ENCODE results near the gene RABGAP1L.
"Not testable (repeated sequence)": the region's sequence is repeated elsewhere in the genome, so short reads cannot be mapped to it uniquely, and the experiment has no call there.

The RABGAP1L gene

GRCh38 chr1:174159252-174160108 lies at the start of gene RABGAP1L:
TSS of gene RABGAP1L (plus strand) at chr1:174159520.
- H3K9me3 Mint-ChIP-seq, result no peaks in the 10 kb centered on the region
- H3K27me3 Mint-ChIP-seq, result no peaks in the 10 kb centered on the region
- peaks cover 72% of the 10 kb centered on the region for H3K4me1 Mint-ChIP-seq (ENCODE audit: low read depth)
- H3K36me3 Mint-ChIP-seq (ENCODE audit: low read depth), result peaks cover 4% of the 10 kb centered on the region
- H3K27ac Mint-ChIP-seq, result peak within 1 kb of the TSS; percentile 96
- peak within 1 kb of the TSS; percentile 99 for H3K4me3 Mint-ChIP-seq

GRCh38 chr1:174110053-174110452 lies 49.3 kb upstream of the RABGAP1L start:
- Mint-ChIP-seq H3K27ac (no peak overlapping the region), H3K4me3 (no peak overlapping the region)

GRCh38 chr1:174112489-174113162 lies 46.7 kb upstream of the RABGAP1L start:
- H3K9me3 Mint-ChIP-seq, result no peaks in the 10 kb centered on the region

More at GRCh38 chr1:174110053-174110452, 49.3 kb upstream of the RABGAP1L start:
- Mint-ChIP-seq H3K27me3 (no peaks in the 10 kb centered on the region), H3K4me1 (ENCODE audit: low read depth) (no peaks in the 10 kb centered on the region), H3K9me3 (no peaks in the 10 kb centered on the region), H3K36me3 (ENCODE audit: low read depth) (no peaks in the 10 kb centered on the region)

GRCh38 chr1:174114106-174114505 lies 45.2 kb upstream of the RABGAP1L start:
- Mint-ChIP-seq H3K36me3 (ENCODE audit: low read depth) (no peaks in the 10 kb centered on the region), H3K9me3 (no peaks in the 10 kb centered on the region), H3K4me1 (ENCODE audit: low read depth) (no peaks in the 10 kb centered on the region), H3K27me3 (no peaks in the 10 kb centered on the region), H3K27ac (no peak overlapping the region), H3K4me3 (no peak overlapping the region)

More at GRCh38 chr1:174112489-174113162, 46.7 kb upstream of the RABGAP1L start:
- no peak overlapping the region for H3K4me3 Mint-ChIP-seq
- no peaks in the 10 kb centered on the region for H3K27me3 Mint-ChIP-seq
- H3K27ac Mint-ChIP-seq, result no peak overlapping the region
- H3K4me1 Mint-ChIP-seq (ENCODE audit: low read depth), result no peaks in the 10 kb centered on the region
- no peaks in the 10 kb centered on the region for H3K36me3 Mint-ChIP-seq (ENCODE audit: low read depth)

GRCh38 chr1:174114788-174115448 lies 44.4 kb upstream of the RABGAP1L start:
- H3K27ac Mint-ChIP-seq, result no peak overlapping the region
- no peaks in the 10 kb centered on the region for H3K36me3 Mint-ChIP-seq (ENCODE audit: low read depth)
- no peaks in the 10 kb centered on the region for H3K9me3 Mint-ChIP-seq
- no peaks in the 10 kb centered on the region for H3K4me1 Mint-ChIP-seq (ENCODE audit: low read depth)
- H3K4me3 Mint-ChIP-seq, result no peak overlapping the region
- no peaks in the 10 kb centered on the region for H3K27me3 Mint-ChIP-seq

- H3K27me3 Mint-ChIP-seq, result no peaks in the 10 kb centered on the region
- no peaks in the 10 kb centered on the region for H3K36me3 Mint-ChIP-seq (ENCODE audit: low read depth)
- H3K4me1 Mint-ChIP-seq (ENCODE audit: low read depth), result no peaks in the 10 kb centered on the region
- no peak overlapping the region for H3K27ac Mint-ChIP-seq
- no peak overlapping the region for H3K4me3 Mint-ChIP-seq
- H3K9me3 Mint-ChIP-seq, result no peaks in the 10 kb centered on the region
Observed at GRCh38 chr1:174116042-174116441, 43.3 kb upstream of the RABGAP1L start.

GRCh38 chr1:174118751-174119150 lies 40.6 kb upstream of the RABGAP1L start:
- Mint-ChIP-seq H3K4me3 (no peak overlapping the region), H3K9me3 (peaks cover 14% of the 10 kb centered on the region), H3K4me1 (ENCODE audit: low read depth) (no peaks in the 10 kb centered on the region), H3K27ac (no peak overlapping the region), H3K27me3 (no peaks in the 10 kb centered on the region), H3K36me3 (ENCODE audit: low read depth) (no peaks in the 10 kb centered on the region)

GRCh38 chr1:174122318-174122717 lies 37.0 kb upstream of the RABGAP1L start:
- not testable (repeated sequence) for H3K27me3 Mint-ChIP-seq; H3K27ac Mint-ChIP-seq; H3K4me3 Mint-ChIP-seq; H3K4me1 Mint-ChIP-seq (ENCODE audit: low read depth); H3K36me3 Mint-ChIP-seq (ENCODE audit: low read depth)
- H3K9me3 Mint-ChIP-seq, result peaks cover 34% of the 10 kb centered on the region

GRCh38 chr1:174123843-174124242 lies 35.5 kb upstream of the RABGAP1L start:
- Mint-ChIP-seq H3K4me3 (no peak overlapping the region), H3K9me3 (peaks cover 40% of the 10 kb centered on the region), H3K27ac (no peak overlapping the region), H3K36me3 (ENCODE audit: low read depth) (peaks cover 3% of the 10 kb centered on the region), H3K4me1 (ENCODE audit: low read depth) (peaks cover 6% of the 10 kb centered on the region), H3K27me3 (no peaks in the 10 kb centered on the region)

GRCh38 chr1:174127176-174127575 lies 32.1 kb upstream of the RABGAP1L start:
- H3K4me1 Mint-ChIP-seq (ENCODE audit: low read depth); H3K27ac Mint-ChIP-seq; H3K27me3 Mint-ChIP-seq; H3K36me3 Mint-ChIP-seq (ENCODE audit: low read depth); H3K4me3 Mint-ChIP-seq: not testable (repeated sequence)
- peaks cover 55% of the 10 kb centered on the region for H3K9me3 Mint-ChIP-seq

- no peaks in the 10 kb centered on the region for H3K36me3 Mint-ChIP-seq (ENCODE audit: low read depth)
- no peak overlapping the region for H3K4me3 Mint-ChIP-seq
- peaks cover 32% of the 10 kb centered on the region for H3K9me3 Mint-ChIP-seq
- no peak overlapping the region for H3K27ac Mint-ChIP-seq
- H3K4me1 Mint-ChIP-seq (ENCODE audit: low read depth), result peaks cover 6% of the 10 kb centered on the region
- H3K27me3 Mint-ChIP-seq, result no peaks in the 10 kb centered on the region
Observed at GRCh38 chr1:174131032-174131638, 28.2 kb upstream of the RABGAP1L start.

- no peak overlapping the region for H3K4me3 Mint-ChIP-seq
- H3K27me3 Mint-ChIP-seq, result no peaks in the 10 kb centered on the region
- peaks cover 3% of the 10 kb centered on the region for H3K4me1 Mint-ChIP-seq (ENCODE audit: low read depth)
- H3K27ac Mint-ChIP-seq, result no peak overlapping the region
- no peaks in the 10 kb centered on the region for H3K36me3 Mint-ChIP-seq (ENCODE audit: low read depth)
- peaks cover 15% of the 10 kb centered on the region for H3K9me3 Mint-ChIP-seq
Observed at GRCh38 chr1:174134003-174134659, 25.2 kb upstream of the RABGAP1L start.

- peaks cover 3% of the 10 kb centered on the region for H3K4me1 Mint-ChIP-seq (ENCODE audit: low read depth)
- no peaks in the 10 kb centered on the region for H3K27me3 Mint-ChIP-seq
- no peaks in the 10 kb centered on the region for H3K36me3 Mint-ChIP-seq (ENCODE audit: low read depth)
- peaks cover 4% of the 10 kb centered on the region for H3K9me3 Mint-ChIP-seq
- H3K27ac Mint-ChIP-seq, result no peak overlapping the region
- no peak overlapping the region for H3K4me3 Mint-ChIP-seq
Observed at GRCh38 chr1:174135211-174135610, 24.1 kb upstream of the RABGAP1L start.

- Mint-ChIP-seq H3K27ac (no peak overlapping the region), H3K27me3 (peaks cover 3% of the 10 kb centered on the region), H3K36me3 (ENCODE audit: low read depth) (no peaks in the 10 kb centered on the region), H3K9me3 (no peaks in the 10 kb centered on the region), H3K4me1 (ENCODE audit: low read depth) (peaks cover 3% of the 10 kb centered on the region), H3K4me3 (no peak overlapping the region)
Observed at GRCh38 chr1:174136714-174137113, 22.6 kb upstream of the RABGAP1L start.
